ENCODE measurements around the gene GPR18.

The GPR18 gene

GRCh38 chr13:99207511-99207910, 50.7 kb downstream of the GPR18 start:
- no peaks in the 10 kb centered on the region for H3K9me3 ChIP-seq (ENCODE audit: insufficient read depth, low read length)
- H2AFZ ChIP-seq (ENCODE audit: low read depth, low read length, severe bottlenecking) = no peak overlapping the region
- peaks cover 4% of the 10 kb centered on the region; the same call in 1 of the 2 replicates for H3K36me3 ChIP-seq (ENCODE audit: low read length)
- peaks cover 8% of the 10 kb centered on the region for H3F3A ChIP-seq (ENCODE audit: insufficient read depth)
- no peak overlapping the region for H3K9ac ChIP-seq (ENCODE audit: low read length)
- no peak overlapping the region for H3K4me2 ChIP-seq (ENCODE audit: low read depth, low read length, poor library complexity, severe bottlenecking)
- peaks cover 81% of the 10 kb centered on the region for H3K79me2 ChIP-seq (ENCODE audit: insufficient read depth, low read length)
- no peaks in the 10 kb centered on the region for H3K27me3 ChIP-seq (ENCODE audit: low read length)
- no peak overlapping the region for H3K27ac ChIP-seq (ENCODE audit: low read depth, low read length)
- peaks cover 27% of the 10 kb centered on the region for H4K20me1 ChIP-seq (ENCODE audit: low read depth, low read length)
- no peak for TF ChIP-seq EZH2phosphoT487 (conservative IDR thresholded peaks at IDR 0.05; ENCODE audit: low read length)
- no peak for TF ChIP-seq CTCF (IDR thresholded peaks at IDR 0.05; ENCODE audit: insufficient read depth, low read length, poor library complexity, severe bottlenecking)
- no peaks in the 10 kb centered on the region for H3K9me2 ChIP-seq (replicated peaks; ENCODE audit: insufficient read depth, low read length)
- H3K4me3 ChIP-seq (ENCODE audit: insufficient read depth, low read length, poor library complexity, severe bottlenecking) = no peak overlapping the region

GRCh38 chr13:99206873-99207272, 51.3 kb downstream of the GPR18 start:
- Histone ChIP-seq H3K9ac (ENCODE audit: low read length) (no peak overlapping the region), H3K4me2 (ENCODE audit: low read depth, low read length, poor library complexity, severe bottlenecking) (no peak overlapping the region), H2AFZ (ENCODE audit: low read depth, low read length, severe bottlenecking) (no peak overlapping the region), H4K20me1 (ENCODE audit: low read depth, low read length) (peaks cover 31% of the 10 kb centered on the region), H3K9me3 (ENCODE audit: insufficient read depth, low read length) (no peaks in the 10 kb centered on the region), H3K27ac (ENCODE audit: low read depth, low read length) (no peak overlapping the region), H3K9me2 (replicated peaks; ENCODE audit: insufficient read depth, low read length) (no peaks in the 10 kb centered on the region), H3K79me2 (ENCODE audit: insufficient read depth, low read length) (peaks cover 81% of the 10 kb centered on the region), H3K4me3 (ENCODE audit: insufficient read depth, low read length, poor library complexity, severe bottlenecking) (no peak overlapping the region), H3F3A (ENCODE audit: insufficient read depth) (peaks cover 8% of the 10 kb centered on the region), H3K36me3 (ENCODE audit: low read length) (peaks cover 4% of the 10 kb centered on the region; the same call in 1 of the 2 replicates), H3K27me3 (ENCODE audit: low read length) (no peaks in the 10 kb centered on the region)
- TF ChIP-seq EZH2phosphoT487 (conservative IDR thresholded peaks at IDR 0.05; ENCODE audit: low read length) = no peak
- TF ChIP-seq CTCF (IDR thresholded peaks at IDR 0.05; ENCODE audit: insufficient read depth, low read length, poor library complexity, severe bottlenecking) = no peak

- Histone ChIP-seq H2AFZ (ENCODE audit: low read depth, low read length, severe bottlenecking) (no peak overlapping the region), H3K27ac (ENCODE audit: low read depth, low read length) (no peak overlapping the region), H3F3A (ENCODE audit: insufficient read depth) (peaks cover 8% of the 10 kb centered on the region), H3K4me3 (ENCODE audit: insufficient read depth, low read length, poor library complexity, severe bottlenecking) (no peak overlapping the region), H4K20me1 (ENCODE audit: low read depth, low read length) (peaks cover 31% of the 10 kb centered on the region), H3K36me3 (ENCODE audit: low read length) (peaks cover 4% of the 10 kb centered on the region; the same call in 1 of the 2 replicates), H3K9me2 (replicated peaks; ENCODE audit: insufficient read depth, low read length) (no peaks in the 10 kb centered on the region), H3K27me3 (ENCODE audit: low read length) (no peaks in the 10 kb centered on the region), H3K4me2 (ENCODE audit: low read depth, low read length, poor library complexity, severe bottlenecking) (no peak overlapping the region), H3K79me2 (ENCODE audit: insufficient read depth, low read length) (peaks cover 79% of the 10 kb centered on the region), H3K9me3 (ENCODE audit: insufficient read depth, low read length) (no peaks in the 10 kb centered on the region), H3K9ac (ENCODE audit: low read length) (no peak overlapping the region)
- TF ChIP-seq CTCF (IDR thresholded peaks at IDR 0.05; ENCODE audit: insufficient read depth, low read length, poor library complexity, severe bottlenecking) (no peak), EZH2phosphoT487 (conservative IDR thresholded peaks at IDR 0.05; ENCODE audit: low read length) (no peak)
Measured at GRCh38 chr13:99206226-99206625, 52.0 kb downstream of the GPR18 start.
